ENCODE data around the gene PSMG1.

GRCh38 chr21:39196838-39197237, 13.6 kb upstream of the PSMG1 start:
- TF ChIP-seq MAFK (IDR thresholded peaks at IDR 0.05; ENCODE audit: low read depth, low read length) (no peak), EZH2 (IDR thresholded peaks at IDR 0.05; ENCODE audit: low read depth, low read length, severe bottlenecking) (no peak), EP300 (IDR thresholded peaks at IDR 0.05; ENCODE audit: borderline replicate concordance in 1 of 2, low read depth in 2 of 2, low read length in 2 of 2) (no peak), CTCF (IDR thresholded peaks at IDR 0.05; ENCODE audit: control extremely low read depth in 1 of 3, insufficient read depth in 1 of 3, low read depth in 1 of 3, low read length in 3 of 3) (no peak), NANOG (IDR thresholded peaks at IDR 0.05; ENCODE audit: insufficient read depth, low read depth, low read length, poor library complexity, severe bottlenecking) (no peak), POLR2AphosphoS5 (IDR thresholded peaks at IDR 0.05; ENCODE audit: low read depth, low read length) (no peak)

All from H1 (cell line).